ENCODE measurements around the gene PLCB1.

DNA sequence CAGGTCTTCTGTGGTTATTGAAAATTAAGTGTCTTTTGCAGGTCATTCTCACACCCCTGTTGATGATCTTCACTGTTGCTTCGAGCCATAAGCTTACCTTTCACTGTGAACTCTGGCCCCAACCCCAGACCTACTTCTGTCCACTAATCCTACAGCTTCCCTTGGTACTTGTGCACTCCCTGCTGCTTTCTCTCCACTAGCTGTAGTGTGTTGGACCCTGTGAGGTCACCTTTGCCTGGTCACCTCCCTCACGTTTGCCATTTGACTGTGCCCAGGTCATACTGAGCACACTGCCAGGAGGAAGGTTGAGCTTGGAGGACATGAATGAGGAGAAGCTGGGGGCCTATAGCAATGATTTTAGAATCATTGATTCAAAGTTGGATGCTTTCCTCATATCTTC, 94.0 kb downstream of the PLCB1 start:
- TF ChIP-seq CTCF (conservative IDR thresholded peaks at IDR 0.05; ENCODE audit: low read depth, low read length) (no peak), EZH2 (IDR thresholded peaks at IDR 0.05; ENCODE audit: borderline replicate concordance, low read depth, low read length, poor library complexity, severe bottlenecking) (no peak)
